Measurements from ENCODE around the gene KIAA0513. TPM values are rescaled to one million over a fixed set of nuclear protein-coding genes. Genes with fewer than 3 reads are reported as not detected.

KIAA0513 gene
- total RNA-seq, 1 experiment from 2014 or later: 10.4 TPM

DNA sequence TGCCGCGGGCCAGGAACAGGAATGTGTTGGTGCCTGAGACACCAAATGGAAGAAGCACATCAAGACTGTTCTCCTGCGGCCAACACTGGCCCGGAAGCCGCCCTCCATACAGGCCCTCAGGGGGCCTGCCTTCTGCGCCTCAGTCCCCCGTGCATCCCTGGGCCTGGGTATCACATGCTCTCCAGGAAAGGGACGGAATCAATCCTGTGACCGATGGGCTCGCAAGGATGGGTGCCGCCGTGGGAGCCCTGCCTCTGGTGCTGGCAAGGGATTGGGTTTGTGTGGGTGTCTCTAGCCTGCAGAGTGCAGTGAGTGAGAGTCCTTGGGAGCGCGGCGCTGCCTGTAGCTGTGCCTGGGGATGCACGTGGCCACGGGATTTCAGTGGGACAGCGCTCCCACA is 65.3 kb downstream of the KIAA0513 start:
- no peaks in the 10 kb centered on the region for H3K9me3 ChIP-seq (replicated peaks)
- no peak for DNase-seq (ENCODE audit: low read depth in 1 of 2, low spot score in 2 of 2)
- H3K4me3 ChIP-seq: no peak overlapping the region
- H3K36me3 ChIP-seq: no peaks in the 10 kb centered on the region
- H3K4me1 ChIP-seq (replicated peaks): no peaks in the 10 kb centered on the region
- H3K27me3 ChIP-seq (replicated peaks): 0 out of 2 replicates have a peak, but pooled peaks cover 10% of the 10 kb centered on the region
- no peak overlapping the region for H3K27ac ChIP-seq

DNA sequence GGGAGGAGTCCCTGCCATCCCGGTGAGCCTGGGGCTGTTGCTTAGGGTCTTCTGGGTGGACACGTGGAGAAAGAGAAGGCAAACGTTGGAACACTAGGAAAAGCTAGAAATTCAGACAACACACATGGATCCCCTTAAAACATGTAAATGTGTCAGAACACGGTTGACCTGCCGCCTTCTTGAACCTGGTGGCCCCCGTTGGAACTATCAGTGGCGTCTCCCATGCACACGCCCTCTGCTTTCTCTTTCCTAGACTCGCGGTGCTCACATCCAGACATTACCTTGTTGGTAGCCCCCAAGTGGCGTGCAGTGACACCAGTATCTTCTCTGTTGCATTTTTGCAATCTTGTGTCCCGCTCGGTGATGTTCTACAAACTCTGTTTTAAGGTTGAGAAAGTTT is 66.1 kb downstream of the KIAA0513 start:
- no peak overlapping the region for H3K4me3 ChIP-seq
- no peaks in the 10 kb centered on the region for H3K4me1 ChIP-seq (replicated peaks)
- no peak overlapping the region for H3K27ac ChIP-seq
- no peaks in the 10 kb centered on the region for H3K9me3 ChIP-seq (replicated peaks)
- no peaks in the 10 kb centered on the region for H3K36me3 ChIP-seq
- H3K27me3 ChIP-seq (replicated peaks): peaks cover 10% of the 10 kb centered on the region; the same call in 1 of the 2 replicates
- no peak for DNase-seq (ENCODE audit: low read depth in 1 of 2, low spot score in 2 of 2)

DNA sequence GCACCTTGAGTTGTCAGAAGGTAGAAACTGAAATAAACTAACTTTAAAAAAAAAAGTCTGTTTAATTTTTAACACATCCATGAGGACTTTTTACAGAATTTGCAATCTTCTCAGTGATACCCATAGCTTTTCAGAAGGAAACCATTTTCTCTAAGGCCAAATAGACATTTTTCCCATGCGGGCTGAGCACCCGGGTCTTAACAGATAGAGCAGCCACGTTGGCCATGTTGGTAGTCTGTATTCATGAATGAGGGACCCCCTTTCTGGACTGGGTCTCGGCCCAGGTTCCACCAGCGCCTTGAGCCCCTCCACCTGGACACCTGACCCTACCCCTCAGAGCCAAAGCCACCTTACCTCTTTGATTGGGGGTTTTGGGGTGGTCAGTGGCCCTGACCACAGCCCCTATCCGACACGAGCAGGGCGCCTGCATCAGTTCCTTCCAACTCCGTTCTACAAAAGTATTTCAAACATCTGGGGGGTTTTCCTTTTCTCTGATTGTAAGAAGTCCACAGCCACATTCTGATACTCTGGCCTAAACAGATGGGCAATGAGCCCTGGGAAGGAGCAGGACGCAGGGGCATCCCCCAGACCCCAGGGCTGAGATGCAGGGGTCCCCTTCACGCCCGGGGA is 66.7 kb downstream of the KIAA0513 start:
- Histone ChIP-seq H3K36me3 (no peaks in the 10 kb centered on the region), H3K4me1 (replicated peaks) (no peaks in the 10 kb centered on the region), H3K27me3 (replicated peaks) (peaks cover 10% of the 10 kb centered on the region; the same call in 1 of the 2 replicates), H3K27ac (no peak overlapping the region), H3K4me3 (no peak overlapping the region), H3K9me3 (replicated peaks) (no peaks in the 10 kb centered on the region)
- no peak for DNase-seq (ENCODE audit: low read depth in 1 of 2, low spot score in 2 of 2)

DNA sequence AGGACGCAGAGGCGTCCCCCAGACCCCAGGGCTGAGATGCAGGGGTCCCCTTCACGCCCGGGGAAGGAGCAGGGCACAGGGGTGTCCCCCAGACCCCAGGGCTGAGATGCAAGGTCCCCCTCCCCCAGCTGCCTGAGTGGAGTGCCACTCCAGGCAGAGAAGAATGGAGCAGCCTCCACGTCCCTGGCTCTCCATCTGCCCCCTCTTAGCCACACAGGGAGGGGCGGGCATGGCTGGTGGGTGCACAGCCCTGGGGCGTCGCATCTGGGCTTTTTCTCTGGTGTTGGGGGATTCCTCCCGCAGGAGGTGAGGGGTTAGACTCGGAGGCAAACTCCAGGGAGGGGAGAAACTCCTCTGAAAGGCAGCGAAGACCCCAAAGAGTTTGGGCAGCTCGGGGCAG is 67.2 kb downstream of the KIAA0513 start:
- H3K4me3 ChIP-seq: no peak overlapping the region
- H3K27ac ChIP-seq: no peak overlapping the region
- peaks cover 10% of the 10 kb centered on the region; the same call in 1 of the 2 replicates for H3K27me3 ChIP-seq (replicated peaks)
- no peaks in the 10 kb centered on the region for H3K4me1 ChIP-seq (replicated peaks)
- no peak for DNase-seq (ENCODE audit: low read depth in 1 of 2, low spot score in 2 of 2)
- no peaks in the 10 kb centered on the region for H3K36me3 ChIP-seq
- no peaks in the 10 kb centered on the region for H3K9me3 ChIP-seq (replicated peaks)

DNA sequence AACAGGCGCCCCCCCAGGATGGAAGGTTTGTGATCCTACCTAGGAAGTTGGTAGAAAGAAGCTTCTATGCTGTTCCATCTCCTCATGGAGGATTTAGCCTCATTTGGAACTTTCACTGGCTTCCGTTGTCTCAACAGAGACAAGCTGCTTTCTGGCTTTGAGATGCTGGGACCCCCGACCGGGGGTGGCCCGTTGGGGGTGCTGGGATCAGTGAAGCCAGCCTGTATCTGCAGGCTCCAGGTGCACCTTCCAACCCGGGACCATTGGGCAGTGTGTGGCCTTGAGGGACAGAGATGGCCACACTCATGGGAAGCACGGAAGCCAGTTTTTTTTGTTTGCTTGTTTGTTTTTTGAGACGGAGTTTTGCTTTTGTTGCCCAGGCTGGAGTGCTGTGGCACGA is 69.3 kb downstream of the KIAA0513 start:
- no peaks in the 10 kb centered on the region for H3K9me3 ChIP-seq (replicated peaks)
- H3K27me3 ChIP-seq (replicated peaks): peaks cover 10% of the 10 kb centered on the region; the same call in 1 of the 2 replicates
- no peak for DNase-seq (ENCODE audit: low read depth in 1 of 2, low spot score in 2 of 2)
- H3K27ac ChIP-seq: no peak overlapping the region
- H3K4me3 ChIP-seq: no peak overlapping the region
- H3K4me1 ChIP-seq (replicated peaks): no peaks in the 10 kb centered on the region
- no peaks in the 10 kb centered on the region for H3K36me3 ChIP-seq

DNA sequence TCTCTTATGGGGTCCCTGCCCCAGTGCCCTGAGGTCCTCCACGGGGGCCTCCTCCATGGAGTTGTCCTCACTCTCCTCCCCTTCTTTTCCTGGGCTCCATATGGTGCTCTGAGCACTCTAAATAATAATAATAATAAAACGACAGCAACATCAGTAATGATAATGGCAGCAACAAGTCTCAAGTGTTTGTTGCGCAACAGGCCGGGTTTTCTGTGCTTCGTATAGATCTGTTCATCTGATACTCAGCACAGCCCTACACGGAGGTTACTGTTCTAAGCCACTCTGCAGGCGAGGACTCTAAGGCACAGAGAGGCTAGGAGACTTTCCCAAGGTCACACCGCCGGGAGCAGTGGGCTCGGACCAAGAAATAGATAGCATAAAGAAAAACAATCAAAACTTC is 71.0 kb downstream of the KIAA0513 start:
- Histone ChIP-seq H3K9me3 (replicated peaks) (no peaks in the 10 kb centered on the region), H3K27me3 (replicated peaks) (peaks cover 9% of the 10 kb centered on the region; the same call in 1 of the 2 replicates), H3K4me3 (no peak overlapping the region), H3K27ac (no peak overlapping the region), H3K36me3 (no peaks in the 10 kb centered on the region), H3K4me1 (replicated peaks) (no peaks in the 10 kb centered on the region)
- DNase-seq (ENCODE audit: low read depth in 1 of 2, low spot score in 2 of 2): no peak

DNA sequence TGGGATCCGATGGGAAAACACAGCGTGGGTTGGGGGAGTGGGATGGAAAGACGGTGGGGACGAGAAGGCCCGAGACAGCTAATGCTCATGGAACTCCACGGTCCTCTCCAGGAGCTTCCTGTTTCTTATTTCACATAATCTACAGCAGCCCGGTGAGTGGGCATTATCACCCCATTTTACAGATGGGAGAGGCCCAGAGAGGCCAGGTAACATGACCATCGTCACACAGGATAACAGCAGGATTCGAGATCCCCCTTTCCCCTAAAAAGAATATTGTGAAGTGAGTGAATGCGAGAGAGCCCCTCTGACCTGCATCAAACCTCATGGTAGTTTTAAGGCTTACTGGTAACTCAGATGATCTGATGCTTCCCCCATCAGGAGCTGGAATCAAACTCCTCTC is 72.7 kb downstream of the KIAA0513 start:
- Histone ChIP-seq H3K36me3 (no peaks in the 10 kb centered on the region), H3K4me3 (no peak overlapping the region), H3K27ac (no peak overlapping the region), H3K27me3 (replicated peaks) (peaks cover 5% of the 10 kb centered on the region; the same call in 1 of the 2 replicates), H3K9me3 (replicated peaks) (no peaks in the 10 kb centered on the region), H3K4me1 (replicated peaks) (no peaks in the 10 kb centered on the region)
- DNase-seq (ENCODE audit: low read depth in 1 of 2, low spot score in 2 of 2): no peak

DNA sequence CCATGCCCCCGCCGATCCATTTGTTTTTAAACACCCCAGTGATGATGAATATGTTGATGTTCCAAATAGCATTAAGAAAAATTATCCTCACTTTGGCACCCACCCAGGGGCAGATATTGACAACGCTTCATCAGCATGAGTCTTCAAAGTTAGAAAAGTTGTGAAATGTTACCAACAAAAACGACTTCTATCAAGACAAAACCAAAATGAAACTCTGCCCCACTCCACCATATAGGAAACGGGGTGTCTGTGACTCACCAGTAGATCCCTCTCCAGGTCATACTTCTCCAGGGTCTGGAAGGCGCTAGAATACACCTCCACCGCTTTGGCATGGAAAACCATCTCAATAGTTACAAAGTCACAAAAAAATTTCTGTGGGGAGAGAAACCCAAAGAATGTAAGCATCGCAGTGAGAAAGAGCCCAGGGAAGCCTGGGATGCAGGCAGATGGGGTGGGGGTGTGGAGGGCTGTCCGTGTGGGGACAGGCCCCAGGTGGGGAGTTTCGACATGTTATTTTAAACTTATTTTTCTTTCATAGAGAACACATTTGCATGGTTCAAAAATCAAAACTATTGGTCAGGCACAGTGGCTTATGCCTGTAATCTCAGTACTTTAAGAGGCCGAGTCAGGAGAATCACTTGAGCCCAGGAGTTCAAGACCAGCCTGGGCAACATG is 74.5 kb downstream of the KIAA0513 start:
- no peak for DNase-seq (ENCODE audit: low read depth in 1 of 2, low spot score in 2 of 2)
- H3K27me3 ChIP-seq (replicated peaks): peaks cover 3% of the 10 kb centered on the region; the same call in 1 of the 2 replicates
- H3K36me3 ChIP-seq: no peaks in the 10 kb centered on the region
- H3K4me1 ChIP-seq (replicated peaks): no peaks in the 10 kb centered on the region
- no peak overlapping the region for H3K27ac ChIP-seq
- H3K9me3 ChIP-seq (replicated peaks): no peaks in the 10 kb centered on the region
- no peak overlapping the region for H3K4me3 ChIP-seq

DNA sequence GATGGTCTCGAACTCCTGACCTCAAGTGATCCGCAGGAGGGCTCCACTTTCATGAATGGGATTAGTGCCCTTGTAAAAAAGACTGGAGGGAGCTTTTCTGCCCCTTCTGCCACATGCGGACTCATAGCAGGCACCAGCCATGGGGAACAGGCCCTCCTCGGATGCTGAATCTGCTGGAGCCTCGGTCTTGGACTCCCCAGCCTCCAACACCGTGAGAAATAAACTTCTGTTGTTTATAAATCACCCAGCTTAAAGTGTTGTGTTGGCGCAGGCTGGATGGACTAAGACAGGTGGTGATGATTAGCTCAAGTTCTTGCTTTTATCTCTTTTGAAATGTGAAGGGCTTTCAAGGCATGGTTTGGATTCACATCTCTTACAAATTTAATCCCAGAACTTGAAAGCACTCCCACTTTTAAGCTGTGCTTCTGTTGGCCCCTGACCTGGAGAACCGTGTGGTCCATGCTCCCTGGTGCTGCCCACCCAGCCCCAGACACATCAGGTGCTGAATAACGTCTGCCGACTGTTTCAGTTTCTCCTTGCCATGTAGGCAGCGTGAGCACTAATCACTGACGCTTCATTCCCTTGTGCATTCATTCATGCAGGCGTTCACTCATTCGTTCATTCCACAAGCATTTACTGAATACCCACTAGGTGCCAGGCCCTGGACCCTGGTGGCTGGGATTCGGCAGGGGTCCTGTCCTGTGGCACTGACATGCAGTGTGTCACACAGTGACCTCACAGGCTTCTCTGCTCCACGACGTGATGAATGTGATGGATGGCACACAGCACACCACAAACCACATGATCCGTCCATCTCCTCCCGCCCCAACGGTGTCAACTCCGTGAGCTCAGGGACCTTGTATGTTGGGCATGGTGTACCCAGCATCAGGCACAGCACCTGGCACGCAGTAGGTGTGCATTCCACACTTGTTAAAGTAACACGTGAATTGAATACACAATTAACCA is 75.8 kb downstream of the KIAA0513 start:
- H3K27me3 ChIP-seq (replicated peaks): no peaks in the 10 kb centered on the region; the same call in 1 of the 2 replicates

DNA sequence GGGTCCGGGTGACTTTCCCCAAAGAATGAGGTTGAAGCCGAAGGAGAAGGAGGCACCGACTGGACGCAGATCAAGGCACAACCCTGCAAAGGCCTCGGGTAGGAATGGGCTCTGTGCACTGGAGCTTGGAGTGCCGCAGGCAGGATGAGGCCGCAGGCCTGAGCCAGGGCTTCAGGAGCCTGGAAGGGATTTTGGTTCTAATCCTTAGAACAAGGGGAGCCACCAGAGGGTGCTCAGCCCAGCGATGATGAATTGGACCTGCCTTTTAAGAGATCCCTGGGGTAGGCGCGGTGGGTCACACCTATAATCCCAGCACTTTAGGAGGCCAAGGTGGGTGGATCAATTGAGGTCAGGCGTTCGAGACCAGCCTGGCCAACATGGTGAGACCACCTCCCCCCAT is 76.6 kb downstream of the KIAA0513 start:
- Histone ChIP-seq H3K27me3 (replicated peaks) (no peaks in the 10 kb centered on the region), H3K27ac (no peak overlapping the region), H3K4me3 (no peak overlapping the region), H3K4me1 (replicated peaks) (no peaks in the 10 kb centered on the region), H3K36me3 (no peaks in the 10 kb centered on the region), H3K9me3 (replicated peaks) (no peaks in the 10 kb centered on the region)
- no peak for DNase-seq (ENCODE audit: low read depth in 1 of 2, low spot score in 2 of 2)

More for the DNA sequence above, 75.8 kb downstream of the KIAA0513 start:
- no peak for DNase-seq (ENCODE audit: low read depth in 1 of 2, low spot score in 2 of 2)
- H3K9me3 ChIP-seq (replicated peaks): no peaks in the 10 kb centered on the region
- no peaks in the 10 kb centered on the region for H3K4me1 ChIP-seq (replicated peaks)
- no peak overlapping the region for H3K4me3 ChIP-seq
- no peak overlapping the region for H3K27ac ChIP-seq
- H3K36me3 ChIP-seq: no peaks in the 10 kb centered on the region

DNA sequence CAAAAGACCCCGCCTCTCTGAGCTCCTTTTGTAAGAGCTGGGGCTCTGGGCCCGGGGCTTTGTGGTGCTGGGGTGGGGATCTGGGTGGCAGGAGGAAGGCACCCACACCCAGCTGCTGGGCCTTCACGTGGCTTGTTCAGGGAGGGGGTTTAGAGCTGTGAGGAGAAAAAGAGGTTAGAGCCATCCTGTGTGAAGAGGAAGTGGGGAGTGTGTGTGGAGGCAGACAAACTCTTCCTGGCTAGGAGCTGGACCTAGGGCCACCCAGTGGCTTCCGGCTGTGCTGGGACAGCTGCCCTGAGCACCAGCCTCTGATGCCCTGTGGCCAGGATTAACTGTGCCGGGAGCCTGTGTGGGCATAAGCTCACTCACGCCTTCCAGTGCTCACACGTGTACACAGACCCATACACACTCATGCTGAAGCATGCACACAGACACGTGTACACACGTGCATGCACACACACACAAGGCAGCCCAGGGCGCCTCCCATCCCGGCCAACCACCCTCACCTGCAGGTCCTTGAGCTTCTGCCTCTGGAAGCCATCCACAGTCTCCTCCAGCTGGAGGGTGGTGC is 77.3 kb downstream of the KIAA0513 start:
- Histone ChIP-seq H3K27me3 (replicated peaks) (no peaks in the 10 kb centered on the region), H3K4me1 (replicated peaks) (no peaks in the 10 kb centered on the region), H3K27ac (no peak overlapping the region), H3K36me3 (no peaks in the 10 kb centered on the region), H3K4me3 (no peak overlapping the region), H3K9me3 (replicated peaks) (no peaks in the 10 kb centered on the region)
- no peak for DNase-seq (ENCODE audit: low read depth in 1 of 2, low spot score in 2 of 2)

DNA sequence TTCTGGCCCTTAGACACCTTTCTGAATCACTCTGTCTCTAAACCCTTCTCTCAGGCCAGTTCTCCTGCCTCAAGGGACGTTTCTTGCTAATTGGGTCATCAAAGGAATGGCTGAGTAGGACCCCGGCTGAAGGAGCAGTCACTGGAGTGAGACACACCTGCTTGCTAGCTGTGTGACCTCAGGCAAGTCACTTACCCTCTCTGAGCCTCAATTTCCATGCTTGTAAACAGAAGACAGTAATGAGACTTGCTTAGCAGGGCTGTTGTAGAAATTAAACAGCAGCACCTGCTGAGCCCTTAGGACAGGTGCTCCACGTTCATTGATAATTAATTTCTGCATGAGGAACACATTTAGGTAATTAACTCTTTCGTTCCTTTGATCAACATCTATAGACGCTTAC is 77.9 kb downstream of the KIAA0513 start:
- H3K36me3 ChIP-seq: no peaks in the 10 kb centered on the region
- H3K4me1 ChIP-seq (replicated peaks): no peaks in the 10 kb centered on the region
- H3K4me3 ChIP-seq: no peak overlapping the region
- no peaks in the 10 kb centered on the region for H3K27me3 ChIP-seq (replicated peaks)
- no peaks in the 10 kb centered on the region for H3K9me3 ChIP-seq (replicated peaks)
- H3K27ac ChIP-seq: no peak overlapping the region
- no peak for DNase-seq (ENCODE audit: low read depth in 1 of 2, low spot score in 2 of 2)

DNA sequence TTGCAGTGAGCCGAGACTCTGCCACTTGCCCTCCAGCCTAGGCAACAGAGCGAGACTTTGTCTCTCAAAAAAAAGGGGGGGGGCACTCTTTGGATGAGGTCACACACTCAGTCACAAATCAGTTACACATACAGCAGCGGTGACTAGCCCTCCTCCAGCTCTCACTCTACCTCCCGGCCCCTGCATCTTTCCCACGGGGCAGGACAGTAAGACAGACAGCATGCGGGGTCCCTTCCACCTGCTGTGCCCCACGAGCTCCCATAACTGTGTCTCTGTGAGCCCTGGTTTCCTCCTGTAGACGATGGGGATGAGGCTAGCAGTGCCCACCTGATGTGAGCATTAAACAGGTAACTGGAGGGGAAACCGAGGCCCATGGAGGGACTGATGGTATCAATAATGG is 79.5 kb downstream of the KIAA0513 start:
- no peak for DNase-seq (ENCODE audit: low read depth in 1 of 2, low spot score in 2 of 2)
- Histone ChIP-seq H3K4me1 (replicated peaks) (no peaks in the 10 kb centered on the region), H3K27me3 (replicated peaks) (no peaks in the 10 kb centered on the region), H3K9me3 (replicated peaks) (no peaks in the 10 kb centered on the region), H3K4me3 (no peak overlapping the region), H3K36me3 (no peaks in the 10 kb centered on the region), H3K27ac (no peak overlapping the region)

All from SJSA1 (cell line).